HuH-7 (cell line): ENCODE results near the gene SHROOM3.

ENCODE experiments used
- DNase-seq: peaks from one replicate; pipeline ENCODE4 v3.0.0; 2011; ENCODE audit warnings: low spot score

The SHROOM3 gene

GRCh38 chr4:76540486-76540885, 105.5 kb downstream of the SHROOM3 start:
- DNase-seq: no peak

- DNase-seq: no peak
Observed at GRCh38 chr4:76543378-76543777, 108.3 kb downstream of the SHROOM3 start.

GRCh38 chr4:76544725-76545124, 109.7 kb downstream of the SHROOM3 start:
- no peak for DNase-seq

- DNase-seq: no peak
Observed at GRCh38 chr4:76545226-76545884, 110.3 kb downstream of the SHROOM3 start.

- DNase-seq: no peak
Observed at GRCh38 chr4:76546327-76546726, 111.3 kb downstream of the SHROOM3 start.

- DNase-seq: no peak
Observed at GRCh38 chr4:76546759-76547742, 112.0 kb downstream of the SHROOM3 start.

- peak; percentile 20 for DNase-seq
Observed at GRCh38 chr4:76548704-76549103, 113.7 kb downstream of the SHROOM3 start.

- DNase-seq: no peak
Observed at GRCh38 chr4:76549765-76550164, 114.7 kb downstream of the SHROOM3 start.

GRCh38 chr4:76550966-76551780, 116.1 kb downstream of the SHROOM3 start:
- DNase-seq: no peak

- no peak for DNase-seq
Observed at GRCh38 chr4:76554630-76555029, 119.6 kb downstream of the SHROOM3 start.

GRCh38 chr4:76556452-76556851, 121.4 kb downstream of the SHROOM3 start:
- no peak for DNase-seq

GRCh38 chr4:76558396-76559235, 123.6 kb downstream of the SHROOM3 start:
- DNase-seq: no peak

- no peak for DNase-seq
Observed at GRCh38 chr4:76559236-76560071, 124.4 kb downstream of the SHROOM3 start.

- no peak for DNase-seq
Observed at GRCh38 chr4:76562161-76562560, 127.1 kb downstream of the SHROOM3 start.

- DNase-seq: no peak
Observed at GRCh38 chr4:76562836-76563453, 127.9 kb downstream of the SHROOM3 start.

GRCh38 chr4:76563454-76564122, 128.6 kb downstream of the SHROOM3 start:
- DNase-seq: peak; percentile 47

GRCh38 chr4:76564123-76564915, 129.3 kb downstream of the SHROOM3 start:
- no peak for DNase-seq

- DNase-seq: no peak
Observed at GRCh38 chr4:76568262-76568661, 133.2 kb downstream of the SHROOM3 start.

- DNase-seq: no peak
Observed at GRCh38 chr4:76569225-76569624, 134.2 kb downstream of the SHROOM3 start.
